ENCODE results near the gene BACE2.

BACE2 gene

DNA sequence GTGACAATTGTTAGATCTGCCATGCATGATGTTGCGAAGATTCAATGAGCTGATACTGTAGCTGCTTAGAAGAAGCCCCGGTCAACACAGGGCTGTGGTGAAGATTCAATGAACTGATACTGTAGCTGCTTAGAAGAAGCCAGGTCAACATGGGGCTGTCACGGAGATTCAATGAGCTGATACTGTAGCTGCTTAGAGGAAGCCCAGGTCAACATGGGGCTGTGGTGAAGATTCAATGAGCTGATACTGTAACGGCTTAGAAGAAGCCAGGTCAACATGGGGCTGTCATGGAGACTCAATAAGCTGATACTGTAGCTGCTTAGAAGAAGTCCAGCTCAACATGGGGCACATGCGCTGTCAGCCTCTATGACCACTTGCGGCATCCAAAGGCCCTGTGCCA lies 18.8 kb upstream of the BACE2 start:
- no peak for FAIRE-seq

DNA sequence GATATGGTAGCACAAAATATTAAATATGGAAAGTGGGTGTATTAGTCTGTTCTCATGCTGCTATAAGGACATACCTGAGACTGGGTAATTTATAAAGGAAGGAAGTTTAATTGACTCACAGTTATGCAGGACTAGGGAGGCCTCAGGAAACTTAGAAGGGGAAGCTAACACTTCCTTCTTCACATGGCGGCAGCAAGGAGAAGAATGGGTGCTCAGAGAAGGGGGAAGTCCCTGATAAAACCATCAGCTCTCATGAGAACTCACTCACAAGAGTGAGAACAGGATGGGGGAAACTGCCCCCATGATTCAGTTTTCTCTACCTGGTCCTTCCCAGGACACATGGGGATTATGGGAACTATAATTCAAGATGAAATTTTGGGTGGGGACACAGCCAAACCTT lies 15.8 kb upstream of the BACE2 start:
- FAIRE-seq: no peak

DNA sequence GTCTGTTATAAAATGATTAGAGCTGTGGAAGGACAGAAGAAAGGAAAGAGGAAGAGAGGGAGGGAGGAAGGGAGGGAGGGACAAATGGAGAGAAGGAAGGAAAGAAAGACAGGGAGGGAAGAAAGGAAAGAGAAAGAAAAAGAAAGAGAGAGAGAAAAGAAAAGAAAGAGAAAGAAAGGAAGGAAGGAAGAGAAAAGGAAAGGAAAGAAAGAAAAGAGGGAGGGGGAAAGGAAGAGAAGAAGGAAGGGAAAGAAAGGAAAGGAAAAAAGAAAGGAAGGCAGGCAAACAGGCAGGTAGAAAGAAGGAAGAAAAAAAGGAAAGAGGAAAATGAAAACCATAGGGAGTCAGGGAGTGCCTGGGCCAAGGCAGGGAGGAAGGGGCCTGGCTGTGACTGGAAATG lies 14.5 kb upstream of the BACE2 start:
- FAIRE-seq: no peak

DNA sequence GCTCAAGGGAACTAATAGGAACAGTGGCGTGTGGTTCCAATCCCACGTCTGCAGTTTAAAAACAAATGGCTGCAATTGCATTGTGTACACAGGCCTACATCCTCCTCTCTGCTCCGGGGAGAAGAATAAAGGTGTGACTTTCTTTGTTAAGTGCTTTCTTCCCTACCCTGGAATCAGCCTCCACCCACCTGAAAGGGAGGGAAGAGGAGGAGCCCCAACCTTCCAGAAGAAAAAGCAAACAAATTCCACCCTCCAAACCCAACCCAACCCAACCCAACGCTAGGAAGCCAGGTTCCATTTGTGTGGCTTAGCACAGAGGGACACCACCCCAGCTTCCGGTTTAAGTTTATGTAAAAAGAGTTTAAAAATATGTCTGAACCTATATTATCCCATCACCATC lies 11.8 kb upstream of the BACE2 start:
- FAIRE-seq: no peak

DNA sequence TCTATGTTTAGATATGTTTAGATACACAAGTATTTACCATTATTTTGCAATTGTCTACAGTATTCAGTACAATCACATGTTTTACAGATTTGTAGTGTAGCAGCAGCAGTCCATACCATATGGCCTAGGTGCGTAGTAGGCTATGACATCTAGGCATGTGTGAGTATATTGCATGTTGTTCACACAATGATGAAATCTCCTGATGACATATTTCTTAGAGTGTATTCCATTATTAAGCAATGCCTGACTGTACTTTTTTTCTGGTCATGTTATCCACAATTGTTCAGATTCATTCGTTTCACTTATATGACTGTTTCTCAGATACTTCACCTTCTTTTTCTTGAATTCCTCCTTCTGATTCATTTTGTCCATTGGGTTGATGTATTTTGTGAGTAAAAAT lies 9.9 kb upstream of the BACE2 start:
- FAIRE-seq: no peak

DNA sequence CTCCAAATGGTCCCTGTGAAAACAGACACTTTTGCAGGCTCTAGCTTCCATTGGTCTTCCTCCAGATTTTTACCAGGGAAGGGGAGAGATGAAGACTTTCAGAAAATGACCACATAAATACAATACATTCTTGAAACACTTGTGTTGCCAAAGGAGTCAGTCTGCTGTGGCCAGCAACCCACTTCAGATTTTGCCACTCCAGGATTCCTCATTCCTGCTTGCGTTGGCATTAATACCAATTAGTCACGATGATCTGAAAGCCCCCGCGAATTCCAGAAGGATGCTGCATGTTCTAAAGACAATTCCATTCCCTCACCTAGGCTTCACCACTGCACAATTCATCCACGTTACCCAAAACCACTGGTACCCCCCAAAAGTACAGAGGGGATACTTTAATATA lies 7.9 kb upstream of the BACE2 start:
- FAIRE-seq: no peak

DNA sequence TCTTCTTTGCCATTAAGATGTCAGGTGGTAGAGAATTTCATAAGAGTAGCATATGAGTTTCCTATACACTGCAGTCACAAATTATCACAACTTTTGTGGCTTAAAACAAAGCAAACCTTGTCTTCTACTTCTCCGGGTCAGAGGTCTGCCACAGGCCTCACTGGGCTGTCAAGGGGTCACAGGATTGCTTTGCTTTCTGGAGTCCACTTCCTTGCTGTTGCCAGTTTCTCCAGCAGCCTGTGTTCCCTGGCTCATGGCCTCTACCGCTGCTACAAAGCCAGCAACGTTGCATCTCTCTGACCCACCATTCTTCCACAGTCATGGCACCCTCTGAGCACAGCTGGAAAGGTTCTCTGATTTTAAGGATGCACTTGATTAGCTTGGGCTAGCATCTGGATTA lies 6.5 kb upstream of the BACE2 start:
- no peak for FAIRE-seq

DNA sequence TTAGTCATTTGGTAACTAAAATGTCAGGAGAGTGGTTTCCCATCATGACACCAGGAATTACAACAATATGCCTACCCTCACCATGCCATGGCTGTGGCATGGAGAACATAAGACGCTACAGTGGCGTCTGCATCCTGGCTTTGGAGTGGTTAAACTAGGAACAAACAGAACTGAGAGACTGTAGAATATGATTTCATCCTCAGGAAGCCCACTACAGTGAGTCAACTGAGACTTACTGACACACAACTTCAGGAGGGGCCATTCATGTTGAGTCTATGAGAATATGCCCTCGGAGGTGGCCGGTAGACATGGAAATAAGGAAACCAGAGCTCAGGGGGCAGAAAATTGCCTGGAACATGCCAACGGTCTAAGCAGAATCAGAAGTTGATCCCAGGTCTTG lies 5.9 kb upstream of the BACE2 start:
- no peak for FAIRE-seq

DNA sequence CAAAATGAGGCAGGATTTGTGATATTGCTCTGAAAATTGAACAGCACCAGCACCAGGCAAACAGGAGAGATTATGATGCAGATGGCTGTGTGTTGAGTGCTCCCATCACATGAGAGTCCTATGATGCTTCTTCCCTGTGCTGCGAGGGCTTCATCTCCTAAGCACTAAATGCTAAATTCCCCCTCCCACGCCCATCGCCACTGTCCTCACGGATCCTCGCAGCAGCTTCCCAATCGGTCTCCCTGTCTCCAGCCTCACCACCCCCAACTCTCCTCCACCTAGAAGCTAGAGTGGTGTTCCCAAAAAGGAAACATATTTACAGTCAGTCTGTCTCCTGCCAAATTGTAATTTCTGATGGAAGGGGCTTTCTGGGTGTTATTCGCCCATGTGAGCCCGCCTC lies 4.9 kb upstream of the BACE2 start:
- no peak for FAIRE-seq

DNA sequence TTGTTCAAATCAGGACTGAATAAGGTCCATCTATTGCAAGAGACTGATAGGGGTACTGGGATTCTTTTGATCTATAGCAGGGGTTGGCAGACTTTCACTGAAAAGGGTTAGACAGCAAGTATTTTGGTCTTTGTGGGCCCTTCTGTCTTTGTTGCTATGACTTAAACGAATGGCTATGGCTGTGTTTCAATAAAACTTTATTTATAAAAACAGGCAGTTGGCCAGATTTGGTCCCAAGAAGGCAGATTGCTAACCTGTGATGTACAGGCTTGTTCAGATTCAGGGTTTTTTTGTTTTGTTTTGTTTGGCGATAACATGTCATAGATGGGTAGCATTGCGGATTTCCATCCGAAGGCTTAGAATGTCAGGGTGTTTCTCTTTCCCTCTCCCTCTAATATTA lies 3.9 kb upstream of the BACE2 start:
- no peak for FAIRE-seq

DNA sequence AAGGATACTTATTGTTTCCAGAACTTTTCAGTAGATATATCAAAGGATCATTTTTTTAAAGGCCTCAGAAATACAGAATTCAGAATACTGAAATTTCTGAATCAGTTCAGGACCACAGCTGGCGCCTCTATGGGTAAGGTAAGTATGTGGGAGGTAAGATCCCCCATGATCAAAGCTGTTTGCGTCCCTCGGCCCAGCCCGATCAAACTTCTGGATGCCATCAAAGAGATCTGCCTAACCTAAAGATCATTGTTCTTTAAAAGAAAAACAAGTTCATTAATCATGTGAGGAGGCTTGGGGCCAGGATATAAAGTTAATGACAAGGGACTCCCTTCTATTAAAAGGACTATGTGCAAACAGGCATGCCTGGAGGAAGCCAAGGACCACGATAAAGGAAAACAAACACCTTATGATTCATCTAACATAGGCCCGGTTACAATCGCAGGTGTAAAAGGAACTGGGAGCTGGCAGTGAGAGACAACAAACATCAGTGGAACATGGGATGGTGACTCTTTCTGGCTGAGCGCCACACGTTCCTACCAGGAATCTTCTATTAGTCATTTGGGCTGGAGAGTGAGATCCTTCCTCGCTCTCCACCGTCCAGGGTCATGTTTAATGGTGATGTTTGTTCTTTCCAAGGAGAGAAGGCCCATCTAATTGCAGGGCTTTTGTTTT lies 2.8 kb upstream of the BACE2 start:
- FAIRE-seq: no peak

DNA sequence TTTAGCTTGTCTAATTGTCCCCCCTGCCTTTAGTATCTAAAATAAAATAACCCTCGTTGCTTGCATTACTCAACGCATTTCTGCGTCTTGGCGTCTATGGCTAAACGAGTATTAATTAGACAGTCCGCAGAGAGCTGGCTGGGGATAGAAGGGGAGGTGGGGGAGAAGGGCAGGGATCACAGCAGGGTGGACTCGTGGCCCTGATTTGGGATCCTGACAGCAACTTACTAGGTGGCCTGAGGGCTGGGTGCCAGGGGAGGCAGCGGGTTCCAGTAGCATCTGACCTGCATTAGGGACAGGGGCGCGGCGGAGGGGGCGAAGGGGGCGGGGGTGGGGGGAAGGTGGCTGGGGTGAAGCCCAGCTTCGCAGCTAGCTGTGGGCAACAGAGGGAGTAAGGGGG lies 1.1 kb upstream of the BACE2 start:
- no peak for FAIRE-seq

DNA sequence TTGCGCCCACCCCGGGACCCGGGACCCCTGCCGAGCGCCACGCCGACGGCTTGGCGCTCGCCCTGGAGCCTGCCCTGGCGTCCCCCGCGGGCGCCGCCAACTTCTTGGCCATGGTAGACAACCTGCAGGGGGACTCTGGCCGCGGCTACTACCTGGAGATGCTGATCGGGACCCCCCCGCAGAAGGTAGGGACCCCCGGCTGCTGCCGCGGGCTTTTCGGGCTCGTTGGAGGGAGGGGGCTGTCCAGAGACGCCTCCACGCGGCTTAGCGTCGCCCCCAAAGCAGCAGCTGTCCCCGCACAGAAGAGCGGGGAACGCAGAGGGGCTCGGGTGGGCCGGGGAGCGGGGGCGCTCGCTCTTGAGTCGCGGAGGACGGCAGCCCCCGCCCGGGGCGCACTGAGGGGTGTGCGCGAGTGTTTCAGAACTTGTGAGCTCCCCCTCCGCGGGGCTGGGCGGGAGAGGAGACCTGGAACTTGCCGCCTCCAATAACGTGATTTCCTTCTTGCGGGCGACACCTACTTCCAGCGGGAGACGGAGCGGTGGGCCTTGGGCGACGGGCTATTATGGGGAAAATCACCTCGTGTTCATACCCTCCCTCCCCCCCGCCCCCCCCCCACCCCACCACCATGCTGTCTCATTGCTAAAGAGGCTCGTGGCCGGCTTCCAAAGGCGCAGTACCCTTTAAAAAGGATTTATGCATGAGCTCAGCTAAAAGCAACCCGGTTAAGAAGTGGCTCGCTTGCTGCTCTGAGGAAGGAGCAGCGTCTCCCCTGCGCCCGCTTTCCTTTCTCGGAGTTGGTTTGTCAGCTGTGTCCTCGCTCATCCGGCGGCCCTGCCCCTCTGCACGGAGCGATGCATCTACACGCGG lies 664 bp downstream of the BACE2 start:
- FAIRE-seq: no peak

DNA sequence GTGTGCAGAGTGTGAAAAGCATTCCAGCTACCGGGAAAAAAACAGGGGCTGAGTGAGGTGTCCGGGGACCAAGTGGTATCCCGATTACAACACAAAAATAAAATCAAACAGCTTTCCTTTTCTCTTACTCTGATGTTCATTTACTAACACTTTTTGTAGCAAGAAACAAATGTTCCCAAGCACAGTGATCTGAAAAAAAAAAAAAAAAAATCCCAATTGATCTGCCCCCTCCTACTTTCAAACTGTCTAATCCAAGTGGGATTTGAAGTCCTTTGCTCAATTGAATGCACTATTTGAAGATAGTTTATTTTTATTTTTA lies 1.3 kb downstream of the BACE2 start:
- FAIRE-seq: no peak

DNA sequence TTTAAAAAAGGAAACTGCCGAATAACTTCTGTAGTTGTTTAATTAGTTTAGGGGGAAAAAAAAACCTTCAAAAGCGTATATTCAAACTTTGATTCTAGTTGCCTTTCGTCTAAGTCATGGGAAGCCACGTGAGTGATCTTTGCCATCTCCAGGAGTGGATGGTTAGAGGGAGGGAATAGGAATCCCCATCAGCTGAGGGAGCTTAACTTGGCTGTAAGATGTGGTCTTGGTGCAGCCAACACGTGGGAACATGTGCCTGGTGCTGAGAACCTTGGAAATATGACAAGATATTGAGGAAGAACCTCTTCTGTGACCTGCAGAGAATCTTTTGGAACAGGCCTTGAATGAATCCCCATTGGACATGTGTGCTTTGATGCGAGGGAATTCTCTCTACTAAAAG lies 1.7 kb downstream of the BACE2 start:
- FAIRE-seq: no peak

DNA sequence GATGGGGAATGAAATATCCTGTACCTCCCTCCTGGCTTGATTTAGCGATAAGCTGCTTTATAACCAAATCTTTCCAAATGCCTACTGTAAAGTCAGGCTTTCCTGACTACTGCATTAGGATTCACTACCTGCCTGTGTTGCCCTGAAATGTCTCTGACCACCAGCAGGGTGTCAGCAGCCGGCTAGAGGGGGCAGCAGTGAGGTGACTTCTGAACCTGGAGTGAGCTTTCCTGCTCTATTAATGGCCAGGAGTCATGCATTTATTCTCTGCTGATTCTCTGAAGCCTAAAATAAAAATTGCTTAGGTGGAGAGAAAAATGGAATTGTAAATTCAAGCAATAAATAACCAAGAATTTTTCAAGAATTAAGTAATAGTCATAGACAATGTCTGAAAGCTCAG lies 2.5 kb downstream of the BACE2 start:
- FAIRE-seq: no peak

DNA sequence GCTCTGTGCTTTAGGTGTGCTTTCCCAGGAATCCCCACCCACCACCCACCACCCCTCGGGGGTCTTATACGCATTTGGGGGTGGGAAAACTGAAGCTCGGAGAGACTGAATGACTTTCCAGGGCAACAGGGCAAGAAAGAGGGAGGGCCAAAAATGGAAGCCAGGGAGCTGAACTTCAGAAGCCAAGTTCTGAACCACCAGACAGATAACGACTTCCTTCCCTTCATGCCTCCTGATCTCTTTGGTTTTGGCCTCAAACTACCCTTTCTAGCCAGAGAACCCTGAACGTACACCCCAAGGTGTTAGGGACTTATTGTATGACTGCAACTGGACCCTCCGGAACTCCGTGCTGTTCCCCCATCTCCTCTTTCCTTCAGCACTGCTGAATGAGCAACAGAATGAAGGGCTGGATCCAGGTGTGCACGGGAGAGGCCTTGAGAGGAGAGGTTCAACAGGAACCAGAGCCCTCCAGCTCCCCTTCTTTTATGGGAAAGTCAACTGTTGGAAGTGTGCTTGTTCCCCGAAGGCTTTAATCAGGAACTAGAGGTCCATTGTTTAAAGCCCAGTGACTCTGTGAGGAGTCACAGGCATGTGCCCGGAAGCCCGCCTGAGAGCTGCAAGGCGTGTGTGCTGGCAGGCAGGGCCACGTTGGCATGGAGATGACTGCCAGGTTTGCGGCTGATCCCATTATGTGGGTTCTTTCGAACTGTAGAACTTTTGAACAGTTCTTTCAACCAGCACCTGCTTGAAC lies 3.1 kb downstream of the BACE2 start:
- no peak for FAIRE-seq

DNA sequence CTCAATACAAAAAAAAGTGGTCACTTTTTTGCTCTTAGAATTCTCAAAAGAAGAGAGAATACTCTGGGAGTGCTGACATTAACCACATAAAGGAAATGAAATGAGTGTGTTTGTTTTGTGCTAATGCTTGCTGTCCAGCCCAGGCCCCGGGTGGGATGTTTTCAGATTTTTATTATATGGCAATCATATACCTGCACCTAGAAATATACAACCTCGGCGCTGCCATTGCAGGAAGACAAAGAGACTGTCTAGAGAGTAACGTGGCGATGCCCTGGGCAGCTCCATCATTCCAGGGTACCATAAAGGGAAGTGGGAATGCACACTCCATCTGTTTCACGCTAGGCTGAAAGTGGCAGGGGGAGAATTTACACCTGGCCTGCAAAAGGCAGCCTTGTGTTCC lies 7.1 kb downstream of the BACE2 start:
- no peak for FAIRE-seq

DNA sequence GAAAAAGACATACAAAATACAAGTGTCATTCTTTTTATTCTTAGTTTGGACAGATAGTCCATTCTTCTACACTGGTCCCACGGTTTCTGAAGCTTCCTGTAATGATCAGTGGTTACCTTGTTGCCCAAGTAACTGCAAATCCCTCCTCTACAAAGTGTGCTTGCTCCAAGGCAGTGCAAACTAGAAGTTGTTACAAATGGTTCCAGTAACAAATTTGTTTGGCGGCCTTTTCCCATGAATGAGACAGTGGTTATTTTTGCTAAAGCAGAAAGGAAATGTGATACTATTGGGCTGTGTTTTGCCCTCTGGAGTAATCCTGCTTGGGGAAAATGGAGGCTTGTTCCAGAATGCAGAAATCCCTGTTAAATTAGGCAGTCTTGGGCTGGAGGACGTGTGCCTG lies 8.9 kb downstream of the BACE2 start:
- FAIRE-seq: no peak

DNA sequence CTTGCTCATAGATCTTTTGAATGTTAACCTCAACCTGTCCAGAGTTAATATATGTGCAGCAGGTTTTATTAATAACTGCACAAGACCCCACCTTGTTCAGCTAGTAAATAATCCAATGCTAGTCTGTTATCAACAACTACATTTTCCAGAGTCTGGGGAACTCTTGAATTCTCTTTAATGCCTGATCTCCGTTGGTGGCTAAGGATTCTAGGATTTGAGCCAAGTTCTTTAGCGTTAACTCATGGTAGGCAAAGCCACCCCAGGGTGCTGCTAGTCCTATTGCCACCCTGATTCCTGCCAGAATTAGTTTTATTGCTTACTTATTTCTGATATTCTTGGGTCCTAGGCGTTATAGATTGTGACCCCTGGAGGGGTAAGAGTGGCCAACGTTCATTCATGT lies 12.8 kb downstream of the BACE2 start:
- FAIRE-seq: no peak

DNA sequence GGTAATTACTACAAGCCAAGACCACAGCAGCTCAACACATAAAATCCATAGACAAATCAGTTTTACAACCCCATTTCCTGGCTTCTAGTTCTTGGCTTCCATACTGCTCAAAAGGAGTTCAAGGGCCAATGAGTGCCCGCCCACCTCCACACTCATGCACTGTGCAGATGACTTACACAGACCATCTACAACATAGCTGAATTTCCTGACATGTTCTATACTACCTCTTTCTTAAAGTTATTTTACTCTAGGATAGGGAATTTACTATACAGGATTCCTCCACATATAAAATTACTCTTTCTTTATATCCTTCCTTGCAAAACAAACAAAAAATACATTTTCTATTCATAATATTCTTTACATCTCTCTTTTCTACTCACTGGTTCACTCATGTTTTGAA lies 14.6 kb downstream of the BACE2 start:
- no peak for FAIRE-seq

DNA sequence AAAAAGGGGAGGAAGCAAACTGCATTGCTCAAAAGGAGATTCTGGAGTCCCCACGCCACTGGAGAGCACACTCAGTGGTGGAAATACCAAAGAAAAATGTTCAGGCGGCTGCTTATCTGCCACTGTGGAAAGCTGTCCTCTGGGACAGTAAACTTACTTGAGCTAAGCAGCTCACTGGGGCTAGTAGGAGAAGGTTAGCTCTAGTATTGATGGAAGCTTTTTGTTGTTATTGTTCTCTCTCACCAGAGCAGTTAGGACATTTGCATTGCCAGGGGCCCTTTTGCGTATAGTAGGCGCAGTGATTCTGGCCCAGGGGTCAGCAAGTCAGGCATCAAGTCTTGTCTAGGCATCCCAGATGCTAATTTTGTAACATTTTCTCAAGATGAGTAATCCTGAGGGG lies 15.6 kb downstream of the BACE2 start:
- no peak for FAIRE-seq

DNA sequence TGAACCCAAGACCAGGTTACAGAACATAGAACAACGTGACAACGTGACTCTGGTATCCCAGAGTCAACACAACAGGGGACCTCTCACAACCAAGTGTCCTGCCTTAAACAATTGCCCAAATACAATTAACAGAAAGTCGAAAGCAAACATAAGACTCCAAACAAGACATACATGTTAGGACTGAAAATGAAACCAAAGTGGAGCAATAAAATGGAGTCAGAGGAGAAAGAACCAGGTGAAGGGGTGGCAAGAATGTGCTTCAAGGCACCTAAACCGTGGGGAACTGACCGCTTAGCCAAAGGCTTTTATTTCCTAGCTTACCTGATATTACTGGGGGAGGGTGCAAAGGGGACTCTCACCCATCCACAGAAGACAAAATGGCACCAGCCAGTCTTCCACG lies 17.8 kb downstream of the BACE2 start:
- FAIRE-seq: no peak

Measured in A204.1 (cell line).